Measurements from ENCODE around the gene TEX22. TPM values are rescaled to one million over a fixed set of nuclear protein-coding genes. Genes with fewer than 3 reads are reported as not detected.
A peak's percentile ranks its signal among the peaks of the same experiment; 100 is the strongest.

Gene TEX22
- total RNA-seq, 1 donor from 2014 or later, result not detected

GRCh38 chr14:105384605-105385321 is 13.6 kb upstream of the TEX22 start:
- peak; percentile 44 for DNase-seq

- no peak for DNase-seq
Observed at GRCh38 chr14:105385322-105385637, 13.1 kb upstream of the TEX22 start.

GRCh38 chr14:105385698-105386365 is 12.5 kb upstream of the TEX22 start:
- DNase-seq, result no peak

- DNase-seq, result no peak
Observed at GRCh38 chr14:105386581-105387529, 11.5 kb upstream of the TEX22 start.

- no peak for DNase-seq
Observed at GRCh38 chr14:105387530-105387922, 10.8 kb upstream of the TEX22 start.

GRCh38 chr14:105388110-105388951 is 10.0 kb upstream of the TEX22 start:
- DNase-seq, result peak; percentile 72

- DNase-seq, result no peak
Observed at GRCh38 chr14:105388976-105389375, 9.4 kb upstream of the TEX22 start.

- DNase-seq, result no peak
Observed at GRCh38 chr14:105389534-105389933, 8.8 kb upstream of the TEX22 start.

- DNase-seq, result no peak
Observed at GRCh38 chr14:105389976-105390848, 8.1 kb upstream of the TEX22 start.

- DNase-seq, result no peak
Observed at GRCh38 chr14:105390849-105391500, 7.4 kb upstream of the TEX22 start.

- DNase-seq, result no peak
Observed at GRCh38 chr14:105391541-105391940, 6.8 kb upstream of the TEX22 start.

GRCh38 chr14:105392131-105393090 is 5.9 kb upstream of the TEX22 start:
- DNase-seq, result no peak

- no peak for DNase-seq
Observed at GRCh38 chr14:105393151-105393550, 5.2 kb upstream of the TEX22 start.

- DNase-seq, result no peak
Observed at GRCh38 chr14:105394714-105395537, 3.4 kb upstream of the TEX22 start.

- no peak for DNase-seq
Observed at GRCh38 chr14:105395538-105395854, 2.8 kb upstream of the TEX22 start.

- DNase-seq, result no peak
Observed at GRCh38 chr14:105397350-105397931, 897 bp upstream of the TEX22 start.

- peak; percentile 77 for DNase-seq
Observed at GRCh38 chr14:105398726-105399465, 558 bp downstream of the TEX22 start.

GRCh38 chr14:105399466-105399775 is 1.1 kb downstream of the TEX22 start:
- DNase-seq, result no peak
